Measurements from ENCODE around the gene ZNRD2. TPM values are rescaled to one million over a fixed set of nuclear protein-coding genes. Genes with fewer than 3 reads are reported as not detected.

Gene ZNRD2
- total and polyA plus RNA-seq, 2 of the 8 experiments (the other 6 are each of a cell fraction or from before 2014, with no cell fraction given), result 53.4 to 125 TPM

DNA sequence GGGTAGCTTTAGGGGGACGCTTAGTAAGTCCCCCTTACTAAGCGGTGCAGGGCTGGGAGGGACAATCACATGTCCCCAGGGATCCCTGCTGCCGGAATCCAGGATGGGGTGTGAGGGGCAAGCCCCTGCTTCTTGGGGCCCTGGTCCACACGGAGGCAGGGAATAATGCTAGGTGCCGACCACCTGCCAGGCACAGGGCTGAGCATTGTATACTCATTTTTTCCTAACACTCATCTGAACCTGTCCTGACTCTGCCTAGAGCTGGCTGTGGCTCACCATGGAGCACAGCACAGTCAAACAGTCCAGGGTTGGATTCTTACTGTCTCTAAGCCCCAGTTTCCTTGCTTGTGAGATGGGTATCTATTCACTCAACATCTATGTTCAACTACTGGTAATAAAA, 10.7 kb upstream of the ZNRD2 start (continued):
- TF ChIP-seq NRF1 (IDR thresholded peaks at IDR 0.05; ENCODE audit: low read depth, low read length), result no peak
